HG02642 (cell line): ENCODE measurements around the gene IP6K3.
A peak's percentile ranks its signal among the peaks of the same experiment; 100 is the strongest.

Experiments
- ATAC-seq: cut with Tn5 transposase; IDR thresholded peaks from one replicate; pipeline ENCODE4 v1.9.1; 2021; ENCODE audit warnings: mild to moderate bottlenecking; ENCODE audit not compliant: unreplicated experiment, poor library complexity

IP6K3 gene

DNA sequence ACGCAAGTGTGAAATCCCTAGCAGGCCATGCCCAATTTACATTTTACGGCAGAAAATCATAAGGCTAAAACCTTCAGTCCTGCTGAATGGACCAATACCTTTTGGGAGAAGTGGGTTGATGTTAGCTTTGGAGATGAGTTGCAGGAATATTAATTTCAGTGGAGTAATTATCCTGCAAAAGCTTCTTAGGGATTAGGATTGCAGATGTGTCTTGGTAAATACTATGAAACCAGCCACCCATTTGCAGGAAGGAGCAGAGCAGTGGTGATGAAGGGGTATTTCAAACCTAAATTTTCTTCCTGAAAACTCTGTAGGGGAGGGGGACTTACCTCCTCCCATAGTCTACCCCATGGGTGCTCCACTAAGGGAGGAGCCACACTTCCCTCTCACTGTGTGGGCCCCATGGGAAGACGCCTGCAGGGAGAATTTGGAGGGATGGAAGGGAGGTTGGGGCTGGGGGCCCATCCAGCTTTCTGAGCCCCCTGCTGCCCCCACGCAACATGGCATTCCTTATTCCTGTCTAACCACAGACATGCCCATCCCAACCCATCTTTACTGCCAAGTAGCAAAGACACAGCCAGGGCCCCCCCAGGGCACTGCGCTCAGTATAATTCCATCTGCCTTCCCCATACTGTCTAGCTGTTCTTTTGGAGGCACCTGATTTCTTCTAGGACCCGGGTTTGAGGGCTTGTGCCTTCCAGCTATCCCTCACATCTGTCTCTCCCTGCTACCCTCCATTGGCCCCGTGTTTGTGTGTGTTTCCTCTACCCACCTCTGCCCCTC is 20.6 kb downstream of the IP6K3 start:
- no peak for ATAC-seq

DNA sequence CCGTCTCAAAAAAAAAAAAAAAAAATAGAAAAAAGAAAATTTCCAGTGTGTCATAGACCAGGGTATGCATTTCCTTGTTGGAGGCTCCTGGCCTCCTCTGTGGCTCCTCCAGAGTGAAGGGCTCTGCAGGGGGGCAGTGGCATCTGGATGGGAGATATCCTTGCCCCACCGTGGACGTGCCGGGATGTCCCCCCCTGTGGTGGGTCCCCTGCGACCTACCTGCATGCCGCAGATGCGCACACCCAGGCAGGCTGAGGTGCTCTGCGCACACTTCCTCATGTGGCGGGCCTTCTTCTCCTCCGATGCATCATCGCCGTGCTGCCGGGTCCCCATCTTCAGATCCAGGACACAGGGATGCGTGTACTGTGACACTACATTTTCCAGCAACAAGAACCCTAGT is 21.5 kb downstream of the IP6K3 start:
- no peak for ATAC-seq

DNA sequence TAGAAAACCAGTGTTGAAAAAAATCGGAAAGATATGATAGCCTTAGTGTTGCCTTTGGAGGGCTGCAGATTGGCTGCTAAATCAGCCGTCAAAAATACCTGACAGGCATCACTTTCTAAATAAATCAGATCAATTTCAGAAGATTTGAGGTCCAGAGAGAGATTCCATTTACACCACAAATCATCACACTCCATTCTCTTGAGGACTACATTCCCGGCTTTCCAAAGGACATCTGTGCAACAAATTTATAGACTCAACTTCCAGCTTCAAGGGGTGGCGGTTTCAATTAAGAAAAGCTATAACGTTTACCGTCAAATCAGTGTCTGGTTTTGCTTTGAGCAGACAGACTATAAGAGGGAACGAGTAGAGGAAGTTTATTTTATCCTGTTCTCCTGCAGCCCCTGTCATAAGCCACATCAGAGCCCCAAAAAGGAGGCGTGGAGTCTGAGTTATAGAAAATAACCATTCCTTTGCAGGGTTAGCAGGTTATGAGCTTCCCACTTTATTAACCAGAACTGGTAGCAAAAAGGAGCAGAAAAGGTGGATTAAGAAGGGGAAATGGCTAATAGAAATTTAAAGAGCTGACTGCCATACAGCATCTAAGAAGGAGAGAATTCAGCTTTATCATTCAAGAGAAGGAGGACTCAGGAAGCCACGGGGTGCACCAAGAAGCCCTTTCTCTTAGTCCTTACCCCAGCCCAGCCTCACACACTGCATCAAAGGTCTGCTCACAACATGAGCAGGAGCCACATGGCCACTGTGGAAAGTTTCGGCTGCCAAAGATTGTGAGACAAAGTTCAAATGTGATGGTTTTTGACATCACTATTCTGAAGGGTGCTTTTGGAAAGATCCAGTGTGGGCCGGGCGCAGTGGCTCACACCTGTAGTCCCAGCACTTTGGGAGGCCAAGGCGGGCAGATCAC is 22.3 kb downstream of the IP6K3 start:
- no peak for ATAC-seq

- no peak for ATAC-seq
Measured at GRCh38 chr6:33723371-33724085, 23.2 kb downstream of the IP6K3 start.

DNA sequence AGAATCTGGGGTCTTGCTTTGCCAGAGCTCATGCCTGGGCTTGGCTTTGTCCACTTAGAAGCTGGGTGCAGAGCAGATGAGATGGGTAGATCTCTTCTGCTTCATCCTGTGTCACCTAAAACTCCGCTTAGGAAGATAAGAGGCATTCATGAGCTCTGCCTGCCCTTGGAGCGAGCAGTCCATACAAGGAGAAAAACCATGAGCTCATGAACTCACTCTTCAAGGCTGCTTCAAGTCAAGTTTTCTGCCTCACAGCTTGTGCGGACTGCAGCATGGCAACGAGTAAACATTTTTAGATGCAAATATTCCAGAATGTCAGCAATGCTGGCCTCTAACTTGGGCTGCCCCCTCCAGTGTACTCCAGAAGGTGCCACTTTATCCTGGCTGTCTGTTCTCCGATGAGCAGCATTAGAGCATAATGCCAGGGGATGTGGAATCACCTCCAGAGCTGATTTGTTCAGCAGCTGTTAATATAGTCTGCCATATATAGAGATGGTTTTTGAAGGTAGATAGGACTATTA is 24.5 kb downstream of the IP6K3 start:
- ATAC-seq = no peak

DNA sequence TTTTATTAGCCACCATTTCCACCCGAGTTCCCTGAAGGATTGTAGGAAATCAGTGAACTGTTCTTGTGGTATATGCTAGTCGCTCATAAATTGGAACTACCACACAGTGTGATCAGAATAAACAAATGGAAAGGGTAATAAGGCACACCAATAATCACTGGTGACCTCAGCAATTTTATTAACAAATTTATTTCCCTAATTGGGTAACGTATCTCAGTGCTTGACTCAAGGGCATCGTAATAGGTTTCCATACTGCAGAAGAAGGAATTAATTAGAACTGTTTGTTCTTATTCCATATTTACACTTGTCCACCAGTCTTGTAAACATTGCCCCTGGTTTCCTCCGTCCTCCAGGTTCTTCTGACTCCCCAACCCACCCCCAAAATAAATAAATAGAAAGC is 25.2 kb downstream of the IP6K3 start:
- no peak for ATAC-seq

DNA sequence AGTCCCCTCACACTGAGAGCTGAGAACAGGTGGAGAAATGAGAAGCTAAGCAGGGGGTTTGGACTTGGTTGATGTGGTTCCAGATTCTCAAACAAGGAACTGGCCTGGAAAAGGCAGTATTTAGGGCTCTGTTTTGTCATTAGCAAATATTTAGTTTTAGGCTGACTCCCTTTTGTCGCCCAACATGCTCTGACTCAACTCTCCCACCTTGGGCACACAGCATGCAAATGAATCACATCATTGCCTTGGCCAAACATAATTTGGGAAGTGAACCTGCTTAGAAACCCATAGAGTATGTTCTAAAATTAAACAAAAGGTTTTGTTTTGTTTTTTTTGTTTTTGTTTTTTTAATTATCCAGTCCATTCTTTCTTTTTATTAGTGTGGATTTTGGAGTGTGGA is 25.7 kb downstream of the IP6K3 start:
- ATAC-seq = no peak

DNA sequence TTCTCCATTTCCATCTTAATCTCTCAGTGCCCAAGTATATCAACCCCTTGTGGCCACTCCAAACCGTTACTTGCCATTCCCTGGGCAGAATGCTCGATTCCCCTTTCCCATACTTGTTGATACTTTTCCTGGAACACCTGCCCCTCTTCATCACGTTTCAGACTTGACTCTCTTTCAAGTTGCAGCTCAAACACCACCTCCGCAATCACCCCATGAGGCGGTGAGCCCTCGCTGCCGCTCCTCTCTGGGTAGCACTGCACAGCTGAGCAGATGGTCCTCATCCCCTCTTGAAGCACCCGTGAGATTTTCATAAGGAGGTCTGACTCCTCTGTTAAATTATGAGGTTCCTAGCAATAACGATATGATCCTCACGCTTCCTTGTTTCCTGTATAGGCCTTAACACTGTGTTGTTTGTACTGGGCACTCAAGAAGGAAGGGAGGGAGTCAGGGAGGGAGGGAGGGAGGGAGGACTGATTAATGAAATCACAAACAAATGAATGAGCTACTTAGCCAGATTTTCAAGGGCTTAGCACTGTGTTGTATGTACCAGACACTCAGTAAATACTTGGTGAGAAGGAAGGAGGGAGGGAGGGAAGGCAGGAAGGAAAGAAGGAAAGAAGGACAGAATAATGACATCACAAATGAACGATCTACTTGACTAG is 27.2 kb downstream of the IP6K3 start:
- ATAC-seq = no peak

GRCh38 chr6:33718713-33719112 is 28.0 kb downstream of the IP6K3 start:
- ATAC-seq = no peak

DNA sequence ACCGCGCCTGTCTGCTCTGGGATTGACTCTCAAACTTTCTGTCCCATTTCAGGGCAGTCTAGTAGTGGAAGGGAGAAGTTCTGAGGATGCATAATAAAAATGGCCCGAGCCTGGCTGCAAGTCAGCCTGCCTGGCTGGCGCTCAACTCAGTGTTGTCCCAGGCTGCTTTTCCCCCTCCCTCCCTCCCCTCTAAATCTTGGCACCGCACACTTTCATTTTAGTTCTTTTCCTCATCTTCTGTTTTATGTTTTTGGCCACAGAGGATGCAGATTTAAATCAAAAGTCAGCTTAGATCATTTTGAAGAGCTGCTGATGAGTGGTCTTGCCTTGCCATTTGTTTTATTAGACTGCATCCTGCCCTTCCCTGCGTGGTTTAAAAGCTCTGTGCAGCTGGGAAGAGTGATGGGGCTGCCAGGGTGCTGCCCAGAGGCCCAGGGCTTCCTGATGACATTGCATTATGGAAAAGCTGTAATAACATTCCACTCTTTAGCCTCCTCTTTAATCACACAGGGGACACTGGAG is 28.7 kb downstream of the IP6K3 start:
- ATAC-seq = no peak

DNA sequence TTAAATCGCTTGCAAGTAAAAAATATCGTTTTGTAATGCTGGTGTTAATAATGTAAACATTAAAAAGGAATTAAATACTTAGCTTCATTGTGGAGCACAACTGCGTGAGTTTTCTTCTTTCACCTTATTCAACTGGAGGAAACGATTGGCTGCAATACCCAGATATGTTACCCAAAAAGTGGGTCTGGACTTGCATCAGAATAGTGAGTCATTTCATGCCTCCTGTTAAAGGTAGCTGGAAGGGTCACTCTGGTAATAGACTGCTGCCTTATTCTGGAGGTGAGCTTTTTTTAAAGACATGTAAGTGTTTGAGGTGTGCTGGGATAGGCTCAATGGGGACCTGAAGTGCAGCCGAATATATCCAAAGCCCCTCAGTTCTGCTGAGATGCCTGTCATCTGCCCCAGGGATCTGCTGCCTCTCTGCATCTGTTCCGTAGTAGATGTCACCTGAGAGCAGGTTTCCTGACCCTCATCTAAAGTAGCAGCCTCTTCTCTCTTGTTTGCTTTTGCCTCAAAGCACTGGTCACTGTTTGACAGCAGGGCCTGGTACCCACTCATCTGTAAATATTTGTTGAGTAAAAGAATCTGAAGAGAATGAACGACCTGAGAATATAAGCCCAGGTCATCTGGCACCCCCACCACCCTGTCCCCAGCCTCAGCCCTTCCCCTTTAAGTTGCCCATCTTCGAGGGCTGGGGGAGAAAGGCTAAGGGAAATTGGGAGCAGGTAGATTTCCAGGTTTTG is 29.6 kb downstream of the IP6K3 start:
- no peak for ATAC-seq

DNA sequence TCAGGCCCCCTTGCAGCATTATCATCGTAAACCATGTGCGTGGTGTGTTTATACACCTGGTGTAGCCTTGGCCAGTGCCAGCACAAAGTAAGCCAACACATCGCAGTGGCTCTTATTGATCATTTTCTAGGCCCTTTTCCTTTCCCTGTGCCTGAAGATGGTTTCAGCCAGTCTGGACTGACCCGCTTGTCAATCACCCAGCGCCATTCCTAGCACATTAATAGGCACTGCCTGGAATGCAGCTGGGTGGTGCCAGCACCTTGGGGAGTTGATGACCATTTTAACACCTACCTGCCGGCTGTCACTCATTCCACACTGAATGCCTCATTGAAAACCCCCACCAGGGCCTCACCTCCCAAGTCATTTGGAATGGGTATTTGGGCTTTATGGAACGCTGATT is 30.3 kb downstream of the IP6K3 start:
- ATAC-seq = no peak

DNA sequence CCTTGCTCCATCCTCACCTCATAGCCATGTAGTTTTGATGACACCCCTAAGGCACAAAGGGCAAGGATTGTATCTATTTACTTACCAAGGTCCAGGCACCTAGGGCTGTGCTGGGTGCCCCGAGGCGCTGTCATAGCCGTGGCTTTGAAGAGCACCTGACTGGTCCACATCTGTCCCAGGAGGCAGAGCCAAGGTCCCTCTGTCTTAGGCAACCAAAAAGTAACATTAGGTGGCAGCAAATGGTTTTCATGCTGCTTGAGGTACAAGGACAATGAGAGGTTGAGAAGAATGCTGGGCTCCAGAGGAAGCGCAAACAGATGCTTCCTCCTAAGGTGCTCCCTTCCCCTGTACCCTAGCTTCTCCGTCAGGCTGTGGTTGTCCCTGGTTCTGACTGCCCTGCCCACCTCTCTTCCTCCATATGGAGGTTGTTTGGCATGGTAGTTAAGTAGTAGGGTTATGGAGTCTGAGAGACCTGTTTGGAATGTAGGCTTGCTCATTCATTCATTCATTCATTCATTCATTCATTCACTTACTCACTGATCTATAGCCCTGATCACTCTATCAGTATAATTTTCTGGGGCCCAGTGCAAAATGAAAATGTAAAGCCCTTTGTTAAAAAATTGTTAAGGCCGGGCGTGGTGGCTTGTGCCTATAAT is 32.2 kb downstream of the IP6K3 start:
- ATAC-seq = no peak

GRCh38 chr6:33713786-33714185 is 32.9 kb downstream of the IP6K3 start:
- ATAC-seq = no peak

- ATAC-seq = no peak
Measured at GRCh38 chr6:33712914-33713313, 33.8 kb downstream of the IP6K3 start.

- ATAC-seq = peak; percentile 89
Measured at GRCh38 chr6:33711140-33712129, 35.3 kb downstream of the IP6K3 start, which contains the start of gene UQCC2. UQCC2 (minus strand) TSS chr6:33711700; CDS start chr6:33711686, 14 bp downstream.

GRCh38 chr6:33710296-33711121 is 36.2 kb downstream of the IP6K3 start:
- no peak for ATAC-seq
